GM10248 (cell line): ENCODE measurements around the gene MKNK2.
A peak's percentile ranks its signal among the peaks of the same experiment; 100 is the strongest.

ENCODE experiments used
- CTCF ChIA-PET: fragments of 300-600 bp; sonication (Branson Sonifier 250); formaldehyde crosslinking; extraction: SDS; loops from one replicate; lab custom pipeline; 2021; ENCODE audit warnings: antibody characterized with exemption; lab: Yijun Ruan, JAX
- POLR2A ChIA-PET: fragments of 350-650 bp; sonication (Branson Sonifier 250); formaldehyde crosslinking; extraction: SDS; loops from one replicate; lab custom pipeline; 2020; ENCODE audit warnings: antibody characterized with exemption; lab: Yijun Ruan, JAX
- DNase-seq: peaks from one replicate; pipeline ENCODE4 v3.0.0; 2012; ENCODE audit errors: extremely low spot score
- CTCF ChIP-seq: IDR thresholded peaks from 2 replicates; pipeline ENCODE4 v1.5.1; 2012; ENCODE audit warnings: mild to moderate bottlenecking, low read depth; ENCODE audit errors: extremely low read depth, missing control alignments, control extremely low read depth

Gene MKNK2

GRCh38 chr19:2050991-2051772, at the start of gene MKNK2:
Gene MKNK2 (minus strand): TSS chr19:2051244. CDS start chr19:2050851, 393 bp downstream.
- ChIA-PET POLR2A (interaction anchor here (0.5 to 1.8 kb wide), 11 partner anchors 9 to 487 kb away, joined by 3 to 13 read pairs (median 3); no protein-coding TSS in a partner anchor), CTCF (interaction anchor here (1.0 to 2.4 kb wide), 7 partner anchors 8 to 176 kb away, joined by 3 to 13 read pairs (median 5); no protein-coding TSS in a partner anchor)
- DNase-seq: peak; percentile 97
- TF ChIP-seq CTCF: peak; percentile 71

GRCh38 chr19:2100719-2101061, 49.6 kb upstream of the MKNK2 start:
- ChIA-PET CTCF (no interaction called here), POLR2A (no interaction called here)

DNA sequence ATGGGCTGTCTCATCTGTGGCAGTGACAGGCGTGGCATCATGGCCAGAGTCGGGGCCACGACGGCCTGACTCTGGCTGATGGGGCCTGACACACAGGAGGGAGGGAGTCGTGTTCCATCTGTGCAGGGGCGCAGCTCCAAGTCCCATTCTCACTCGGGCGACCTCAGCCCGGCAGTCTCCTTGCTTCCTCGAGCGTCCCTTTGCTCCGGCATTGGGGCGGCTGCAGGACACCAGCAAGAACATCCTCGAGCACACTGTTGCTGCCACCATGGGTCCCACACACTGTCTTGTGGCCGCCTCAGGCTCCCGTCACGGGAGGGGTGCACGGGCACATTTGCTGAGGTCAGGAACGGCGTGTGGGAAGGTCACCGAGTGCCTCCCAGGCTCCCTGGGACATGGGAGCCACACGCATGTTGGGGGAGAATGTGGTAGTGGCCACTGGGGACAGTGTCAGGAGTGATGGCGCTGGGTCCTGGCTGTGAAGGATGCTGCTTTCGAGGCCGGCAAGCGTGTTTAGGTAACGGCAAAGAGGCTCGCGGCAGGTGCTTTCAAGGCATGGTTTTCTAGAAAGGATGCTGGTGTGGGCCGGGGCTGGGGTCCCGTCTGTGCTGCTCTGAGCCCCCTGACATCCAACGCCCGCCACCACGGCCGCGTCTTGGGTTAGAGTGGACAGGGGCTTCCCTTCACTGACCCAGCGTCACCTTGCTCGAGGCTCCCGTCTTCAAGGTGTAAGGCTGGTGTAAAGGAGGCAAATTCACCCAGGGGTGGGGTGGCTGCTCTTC, 49.1 kb upstream of the MKNK2 start:
- ChIA-PET POLR2A (no interaction called here), CTCF (no interaction called here)
- no peak for DNase-seq
- TF ChIP-seq CTCF: no peak

More at GRCh38 chr19:2100719-2101061, 49.6 kb upstream of the MKNK2 start:
- TF ChIP-seq CTCF: no peak
- DNase-seq: no peak

DNA sequence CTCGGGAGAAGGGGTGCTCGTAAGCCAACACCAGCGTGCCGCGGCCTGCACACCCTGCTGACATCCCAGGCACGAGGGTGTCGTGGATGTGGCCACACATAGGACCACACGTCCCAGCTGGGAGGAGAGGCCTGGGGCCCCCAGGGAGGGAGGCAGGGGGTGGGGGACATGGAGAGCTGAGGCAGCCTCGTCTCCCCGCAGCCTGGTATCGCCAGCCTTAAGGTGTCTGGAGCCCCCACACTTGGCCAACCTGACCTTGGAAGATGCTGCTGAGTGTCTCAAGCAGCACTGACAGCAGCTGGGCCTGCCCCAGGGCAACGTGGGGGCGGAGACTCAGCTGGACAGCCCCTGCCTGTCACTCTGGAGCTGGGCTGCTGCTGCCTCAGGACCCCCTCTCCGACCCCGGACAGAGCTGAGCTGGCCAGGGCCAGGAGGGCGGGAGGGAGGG, 48.0 kb upstream of the MKNK2 start:
- TF ChIP-seq CTCF: no peak
- CTCF ChIA-PET: interaction anchor here (1.3 kb wide), 1 partner anchor 19 kb away, joined by 3 read pairs; no protein-coding TSS in a partner anchor
- POLR2A ChIA-PET: no interaction called here
- no peak for DNase-seq

DNA sequence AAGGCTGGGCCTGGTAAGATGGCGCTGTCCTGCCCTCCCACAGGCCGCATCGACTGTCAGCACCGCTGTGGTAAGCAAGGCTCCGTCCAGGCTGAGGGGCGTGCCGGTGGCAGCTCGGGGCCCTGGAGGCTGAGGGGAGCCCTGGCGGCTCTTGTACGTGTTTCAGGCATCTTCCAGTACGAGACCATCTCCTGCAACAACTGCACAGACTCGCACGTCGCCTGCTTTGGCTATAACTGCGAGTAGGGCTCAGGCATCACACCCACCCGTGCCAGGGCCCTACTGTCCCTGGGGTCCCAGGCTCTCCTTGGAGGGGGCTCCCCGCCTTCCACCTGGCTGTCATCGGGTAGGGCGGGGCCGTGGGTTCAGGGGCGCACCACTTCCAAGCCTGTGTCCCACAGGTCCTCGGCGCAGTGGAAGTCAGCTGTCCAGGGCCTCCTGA, 46.9 kb upstream of the MKNK2 start:
- no peak for TF ChIP-seq CTCF
- ChIA-PET CTCF (interaction anchor here (1.1 kb wide), 1 partner anchor 8 kb away, joined by 4 read pairs; no protein-coding TSS in a partner anchor), POLR2A (interaction anchor here (0.5 kb wide), 1 partner anchor 31 kb away, joined by 3 read pairs; no protein-coding TSS in a partner anchor)
- DNase-seq: no peak
